Hepatocyte (in vitro differentiated cells): Measurements from ENCODE around the gene PIP4K2C.

ENCODE experiments used
- EZH2 ChIP-seq: fragments of 200-600 bp; sonication (generic); IDR thresholded peaks from 2 replicates; pipeline ENCODE4 v1.6.1; 2016; ENCODE audit warnings: antibody characterized with exemption, mild to moderate bottlenecking, borderline replicate concordance
- TF ChIP-seq, protein P1 (sequence below): fragments of 200-600 bp; sonication (generic); IDR thresholded peaks from 2 replicates; pipeline ENCODE4 v1.5.1; 2016; ENCODE audit warnings: antibody characterized with exemption, mild to moderate bottlenecking; ENCODE audit not compliant: poor library complexity

GRCh38 chr12:57549203-57549908 is 41.6 kb upstream of the PIP4K2C start:
- TF ChIP-seq, protein P1, sequence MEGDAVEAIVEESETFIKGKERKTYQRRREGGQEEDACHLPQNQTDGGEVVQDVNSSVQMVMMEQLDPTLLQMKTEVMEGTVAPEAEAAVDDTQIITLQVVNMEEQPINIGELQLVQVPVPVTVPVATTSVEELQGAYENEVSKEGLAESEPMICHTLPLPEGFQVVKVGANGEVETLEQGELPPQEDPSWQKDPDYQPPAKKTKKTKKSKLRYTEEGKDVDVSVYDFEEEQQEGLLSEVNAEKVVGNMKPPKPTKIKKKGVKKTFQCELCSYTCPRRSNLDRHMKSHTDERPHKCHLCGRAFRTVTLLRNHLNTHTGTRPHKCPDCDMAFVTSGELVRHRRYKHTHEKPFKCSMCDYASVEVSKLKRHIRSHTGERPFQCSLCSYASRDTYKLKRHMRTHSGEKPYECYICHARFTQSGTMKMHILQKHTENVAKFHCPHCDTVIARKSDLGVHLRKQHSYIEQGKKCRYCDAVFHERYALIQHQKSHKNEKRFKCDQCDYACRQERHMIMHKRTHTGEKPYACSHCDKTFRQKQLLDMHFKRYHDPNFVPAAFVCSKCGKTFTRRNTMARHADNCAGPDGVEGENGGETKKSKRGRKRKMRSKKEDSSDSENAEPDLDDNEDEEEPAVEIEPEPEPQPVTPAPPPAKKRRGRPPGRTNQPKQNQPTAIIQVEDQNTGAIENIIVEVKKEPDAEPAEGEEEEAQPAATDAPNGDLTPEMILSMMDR = no peak
- TF ChIP-seq EZH2 = no peak
